Stomach (tissue), 4 donors: Measurements from ENCODE around the gene NADK.

Experiments used
- CTCF ChIP-seq, 7 experiments: fragments of 450-650 bp in 4 of 7; fragments of 200-600 bp in 3 of 7; sonication (generic) in 3 of 7; IDR thresholded peaks; one replicate each; pipeline ENCODE4 v1.5.1; 2016 to 2019; ENCODE audit warnings: antibody characterized with exemption in 7 of 7, control low read depth in 2 of 7, mild to moderate bottlenecking in 1 of 7
- EP300 ChIP-seq: sonication (generic); formaldehyde crosslinking; IDR thresholded peaks from one replicate; pipeline ENCODE4 v1.6.1; 2017; ENCODE audit warnings: antibody characterized with exemption

GRCh38 chr1:1781526-1781903 is 3.2 kb upstream of the NADK start:
- no peak for TF ChIP-seq CTCF (IDR thresholded peaks at IDR 0.05)
- no peak for TF ChIP-seq EP300
